GM21723 (cell line): ENCODE results near the gene SPRY1.

Experiments
- ATAC-seq: cut with Tn5 transposase; IDR thresholded peaks from one replicate; pipeline ENCODE4 v1.9.1; 2021; ENCODE audit warnings: mild to moderate bottlenecking, moderate library complexity; ENCODE audit not compliant: unreplicated experiment

Gene SPRY1

GRCh38 chr4:123379392-123379791 lies 17.2 kb upstream of the SPRY1 start:
- ATAC-seq = no peak

GRCh38 chr4:123380728-123381716 lies 15.6 kb upstream of the SPRY1 start:
- peak; percentile 91 for ATAC-seq

GRCh38 chr4:123381996-123382395 lies 14.6 kb upstream of the SPRY1 start:
- no peak for ATAC-seq

GRCh38 chr4:123383566-123383965 lies 13.0 kb upstream of the SPRY1 start:
- ATAC-seq = no peak

- no peak for ATAC-seq
These were observed 10.0 kb upstream of the SPRY1 start for GRCh38 chr4:123386609-123387008.

GRCh38 chr4:123390846-123391456 lies 5.6 kb upstream of the SPRY1 start:
- no peak for ATAC-seq

DNA sequence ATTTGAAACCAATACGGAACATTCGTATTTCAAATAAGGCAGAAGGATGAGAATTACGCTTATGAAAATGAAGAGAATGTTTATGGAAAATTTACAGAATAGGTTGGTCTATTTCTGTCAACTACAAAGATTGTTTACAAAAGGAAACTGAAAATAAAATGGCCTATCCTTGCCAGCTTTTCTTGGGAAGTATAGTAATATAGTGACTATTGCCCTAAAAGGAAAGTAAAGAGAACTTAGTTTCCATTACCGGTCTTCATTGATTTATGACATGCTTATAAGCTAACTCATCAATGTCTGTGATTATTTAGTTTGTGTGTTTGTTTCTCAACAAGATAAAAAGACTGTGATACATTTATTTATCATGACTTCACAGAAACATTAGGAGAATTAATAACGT lies 2.9 kb upstream of the SPRY1 start:
- no peak for ATAC-seq

- peak; percentile 23 for ATAC-seq
These were observed 810 bp downstream of the SPRY1 start for GRCh38 chr4:123397144-123398065.

DNA sequence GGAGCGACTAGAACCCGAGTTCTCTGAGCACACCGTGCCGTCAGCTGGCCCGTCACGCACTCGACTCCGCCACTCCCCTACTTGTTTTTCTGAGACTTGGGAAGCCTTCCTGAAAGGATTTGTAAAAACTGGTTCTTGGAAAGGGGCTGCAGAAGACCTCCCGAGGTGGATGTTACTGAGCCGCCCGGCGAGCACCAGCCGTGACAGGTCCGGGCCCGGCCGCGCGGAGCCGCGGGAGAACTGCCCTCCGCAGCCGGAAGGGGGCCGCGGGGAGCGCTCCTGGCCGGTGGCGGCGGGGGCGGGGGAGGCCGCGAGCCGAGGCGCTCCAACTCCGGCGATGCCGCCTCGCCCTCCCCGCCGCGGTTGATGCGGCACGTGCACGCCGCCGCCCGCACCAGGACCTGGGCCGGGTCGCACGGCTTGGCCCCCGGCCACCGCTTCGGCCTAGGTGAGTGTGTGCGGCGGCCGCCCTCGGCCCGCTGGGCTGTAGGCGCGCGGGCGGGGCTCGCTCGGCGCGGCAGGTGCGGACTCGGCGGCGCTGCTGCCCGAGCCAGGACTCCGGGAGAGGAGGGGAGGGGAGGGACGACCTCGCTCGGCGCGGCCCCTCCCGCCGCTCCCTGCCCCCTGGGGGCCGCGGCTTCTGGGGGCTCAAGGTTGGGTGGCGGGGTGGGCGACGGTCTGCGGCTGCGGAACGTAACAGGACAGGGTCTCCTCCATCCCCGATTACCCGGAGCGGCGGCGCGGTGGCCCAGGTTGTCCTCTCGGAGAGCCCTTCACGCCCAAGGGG lies 1.7 kb downstream of the SPRY1 start:
- ATAC-seq = peak; percentile 60

DNA sequence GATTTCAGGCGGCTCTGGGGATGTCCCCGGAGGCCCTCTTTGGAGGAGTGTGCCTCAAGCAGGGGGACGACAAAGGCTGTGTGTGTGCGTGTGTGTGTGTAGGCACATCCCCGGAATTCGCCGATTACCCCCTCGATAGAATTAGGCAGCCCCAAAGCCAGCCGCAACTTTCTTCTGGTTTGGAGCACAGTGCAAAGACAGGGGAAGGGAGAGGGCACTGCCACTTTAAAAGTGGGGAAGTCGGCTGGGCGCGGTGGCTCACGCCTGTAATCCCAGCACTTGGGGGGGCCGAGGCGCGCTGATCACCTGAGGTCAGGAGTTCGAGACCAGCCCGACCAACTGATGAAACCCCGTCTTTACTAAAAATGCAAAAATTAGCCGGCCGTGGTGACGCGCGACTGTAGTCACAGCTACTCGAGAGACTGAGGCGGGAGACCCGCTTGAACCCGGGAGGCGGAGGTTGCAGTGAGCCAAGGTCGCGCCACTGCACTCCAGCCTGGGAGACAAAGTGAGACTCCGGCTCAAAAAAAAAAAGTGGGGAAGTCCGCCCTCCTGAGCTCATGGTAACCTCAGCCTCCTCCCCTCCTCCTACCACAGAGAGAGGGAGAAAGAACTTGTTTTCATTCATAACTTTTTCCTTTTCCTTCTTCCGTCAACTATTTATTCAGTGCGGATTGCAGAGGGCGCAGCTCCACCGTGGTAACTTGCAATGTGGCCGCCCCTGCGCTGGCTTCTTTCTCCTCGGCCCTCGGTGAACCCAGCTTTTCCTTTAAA lies 2.4 kb downstream of the SPRY1 start:
- peak; percentile 40 for ATAC-seq

DNA sequence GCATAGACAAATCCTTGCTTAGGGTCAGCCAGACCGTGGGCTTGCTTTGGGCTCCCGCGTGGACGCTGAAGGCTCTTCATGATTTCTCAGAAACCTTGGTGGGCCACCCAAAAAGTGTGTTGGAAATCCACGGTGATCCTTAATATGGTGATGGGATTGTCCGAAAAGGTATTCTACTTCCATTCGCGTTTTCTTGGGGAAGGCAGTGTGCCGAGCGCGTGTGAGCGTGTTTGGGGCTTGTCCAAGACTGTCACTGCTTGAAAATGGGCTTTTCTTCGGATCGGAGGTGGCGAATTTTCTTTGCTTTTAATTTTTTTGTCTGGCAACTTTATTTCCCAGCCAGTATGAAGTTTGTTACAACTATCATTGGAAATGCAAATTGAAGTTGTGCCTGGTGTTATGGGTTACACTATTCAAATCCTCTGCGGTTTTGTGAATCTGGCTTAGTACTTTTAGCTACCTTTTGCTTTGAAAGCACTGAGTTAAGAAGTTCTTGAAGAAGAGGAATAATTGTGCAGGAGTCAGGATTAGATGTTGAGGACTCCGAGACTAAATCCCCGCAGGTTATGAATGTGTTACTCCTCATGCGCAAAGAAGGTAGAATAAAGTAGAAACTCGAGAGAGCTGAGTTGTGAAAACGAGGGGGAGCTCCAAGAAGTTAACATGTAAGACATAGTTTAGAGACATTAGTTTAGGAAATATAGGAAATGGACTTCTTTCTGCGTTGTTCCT lies 3.2 kb downstream of the SPRY1 start:
- ATAC-seq = no peak

- ATAC-seq = no peak
These were observed 4.9 kb downstream of the SPRY1 start for GRCh38 chr4:123401271-123402120.

- no peak for ATAC-seq
These were observed 5.5 kb downstream of the SPRY1 start for GRCh38 chr4:123402121-123402465.

- no peak for ATAC-seq
These were observed 6.5 kb downstream of the SPRY1 start for GRCh38 chr4:123403080-123403604.

DNA sequence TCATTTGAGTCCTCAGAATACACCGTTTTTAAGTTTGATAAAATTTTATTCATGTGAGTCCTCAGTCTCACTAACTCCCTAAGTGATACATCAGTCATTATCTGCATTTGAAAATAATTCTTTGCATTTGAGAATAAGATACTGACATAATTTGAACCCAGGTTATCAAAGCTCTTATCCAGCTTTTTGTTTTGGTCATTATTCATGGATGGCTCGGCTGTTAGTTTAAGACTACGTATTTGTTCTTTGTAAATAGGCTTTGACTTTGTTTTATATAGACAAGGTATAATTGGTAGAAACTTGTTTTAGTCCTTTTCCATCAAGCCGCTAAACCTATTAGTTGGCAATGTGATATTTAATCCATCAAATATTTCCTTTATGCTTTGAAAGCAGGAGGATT lies 7.9 kb downstream of the SPRY1 start:
- no peak for ATAC-seq

DNA sequence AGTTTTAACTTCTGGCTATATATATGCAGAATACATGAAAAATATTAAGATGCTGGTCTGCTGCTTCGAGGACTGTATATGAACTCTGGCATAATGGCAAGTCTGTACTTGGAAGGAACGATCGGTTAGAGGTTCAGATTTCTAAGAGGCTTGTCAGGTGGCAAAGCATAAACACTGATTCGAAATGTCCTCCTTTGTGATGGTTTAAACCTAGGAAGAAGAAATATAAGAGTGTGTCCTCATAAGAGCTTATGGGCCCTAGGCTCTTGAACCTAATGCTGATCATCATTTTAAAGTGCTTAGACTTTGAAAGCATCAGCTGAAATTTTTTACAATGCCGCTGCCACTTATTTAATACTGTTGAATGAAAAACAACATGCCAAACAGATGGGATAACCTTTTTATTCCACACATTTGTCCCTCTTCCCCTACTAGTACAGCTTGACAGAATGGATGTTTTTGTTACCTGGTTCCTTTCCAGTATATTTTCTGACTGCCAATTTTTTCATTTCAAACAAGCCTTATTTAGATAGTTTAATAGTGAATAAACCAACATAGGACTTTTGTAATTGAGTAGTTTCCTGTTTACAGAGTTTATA lies 8.8 kb downstream of the SPRY1 start:
- no peak for ATAC-seq

GRCh38 chr4:123406872-123407271 lies 10.3 kb downstream of the SPRY1 start:
- ATAC-seq = no peak
